Stimulated activated naive CD8-positive, alpha-beta T cell treated with anti-CD3 and anti-CD28 coated beads, Interleukin-15, Interleukin-2, amounts not matched to agents 100 ng/mL and 50 ng/mL, for 24 hours (primary cell): ENCODE measurements around the gene HELB.
"Not testable (repeated sequence)": the region's sequence is repeated elsewhere in the genome, so short reads cannot be mapped to it uniquely, and the experiment has no call there.

ENCODE experiments used
- H3K27ac Mint-ChIP-seq: one replicate; pipeline ENCODE4 v1.8.0; 2021; ENCODE audit warnings: mild to moderate bottlenecking, mixed read lengths
- H3K27me3 Mint-ChIP-seq: one replicate; pipeline ENCODE4 v1.8.0; 2021; ENCODE audit warnings: mixed read lengths
- H3K36me3 Mint-ChIP-seq: one replicate; pipeline ENCODE4 v1.8.0; 2021; ENCODE audit warnings: low read depth, mixed read lengths
- H3K4me1 Mint-ChIP-seq: one replicate; pipeline ENCODE4 v1.8.0; 2021; ENCODE audit warnings: low read depth, mixed read lengths
- H3K4me3 Mint-ChIP-seq: one replicate; pipeline ENCODE4 v1.8.0; 2021; ENCODE audit warnings: mild to moderate bottlenecking, mixed read lengths
- H3K9me3 Mint-ChIP-seq: one replicate; pipeline ENCODE4 v1.8.0; 2021; ENCODE audit warnings: mixed read lengths

The HELB gene

GRCh38 chr12:66287275-66287674 is 15.0 kb upstream of the HELB start:
- Mint-ChIP-seq H3K4me3 (no peak overlapping the region), H3K36me3 (no peaks in the 10 kb centered on the region), H3K27me3 (no peaks in the 10 kb centered on the region), H3K4me1 (peaks cover 52% of the 10 kb centered on the region), H3K27ac (peak overlapping the region; percentile 78), H3K9me3 (no peaks in the 10 kb centered on the region)

DNA sequence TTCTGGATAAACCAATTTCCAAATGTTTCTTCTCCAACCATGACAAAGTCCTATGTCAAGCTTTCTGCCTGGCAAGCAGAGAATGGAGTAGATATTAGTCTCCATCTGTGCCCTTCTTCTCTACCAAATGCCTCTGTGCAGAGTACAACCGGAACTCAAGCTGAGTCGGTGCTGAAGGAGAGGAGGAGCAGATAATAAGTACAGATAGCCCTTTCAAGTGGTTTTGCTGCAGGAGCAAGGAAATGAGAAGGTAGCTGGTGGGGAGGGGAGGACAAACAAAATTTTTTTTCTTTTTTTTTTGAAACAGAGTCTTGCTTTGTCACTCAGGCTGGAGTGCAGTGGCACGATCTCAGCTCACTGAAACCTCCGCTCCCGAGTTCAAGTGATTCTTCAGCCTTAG is 14.2 kb upstream of the HELB start:
- peak overlapping the region; percentile 58 for H3K27ac Mint-ChIP-seq
- no peaks in the 10 kb centered on the region for H3K27me3 Mint-ChIP-seq
- H3K4me1 Mint-ChIP-seq: peaks cover 53% of the 10 kb centered on the region
- H3K4me3 Mint-ChIP-seq: no peak overlapping the region
- no peaks in the 10 kb centered on the region for H3K9me3 Mint-ChIP-seq
- no peaks in the 10 kb centered on the region for H3K36me3 Mint-ChIP-seq

GRCh38 chr12:66289485-66289884 is 12.8 kb upstream of the HELB start:
- no peaks in the 10 kb centered on the region for H3K9me3 Mint-ChIP-seq
- peaks cover 53% of the 10 kb centered on the region for H3K4me1 Mint-ChIP-seq
- H3K4me3 Mint-ChIP-seq: no peak overlapping the region
- H3K27ac Mint-ChIP-seq: no peak overlapping the region
- no peaks in the 10 kb centered on the region for H3K27me3 Mint-ChIP-seq
- no peaks in the 10 kb centered on the region for H3K36me3 Mint-ChIP-seq

GRCh38 chr12:66290716-66291200 is 11.5 kb upstream of the HELB start:
- no peaks in the 10 kb centered on the region for H3K9me3 Mint-ChIP-seq
- no peaks in the 10 kb centered on the region for H3K27me3 Mint-ChIP-seq
- H3K4me1 Mint-ChIP-seq: peaks cover 53% of the 10 kb centered on the region
- H3K27ac Mint-ChIP-seq: no peak overlapping the region
- no peak overlapping the region for H3K4me3 Mint-ChIP-seq
- no peaks in the 10 kb centered on the region for H3K36me3 Mint-ChIP-seq

- Mint-ChIP-seq H3K27ac (no peak overlapping the region), H3K4me3 (no peak overlapping the region), H3K36me3 (no peaks in the 10 kb centered on the region), H3K4me1 (peaks cover 27% of the 10 kb centered on the region), H3K9me3 (no peaks in the 10 kb centered on the region), H3K27me3 (no peaks in the 10 kb centered on the region)
Observed at GRCh38 chr12:66296176-66296683, 6.1 kb upstream of the HELB start.

GRCh38 chr12:66297080-66297479 is 5.2 kb upstream of the HELB start:
- Mint-ChIP-seq H3K9me3 (no peaks in the 10 kb centered on the region), H3K36me3 (no peaks in the 10 kb centered on the region), H3K27ac (no peak overlapping the region), H3K4me1 (peaks cover 26% of the 10 kb centered on the region), H3K27me3 (no peaks in the 10 kb centered on the region), H3K4me3 (no peak overlapping the region)

DNA sequence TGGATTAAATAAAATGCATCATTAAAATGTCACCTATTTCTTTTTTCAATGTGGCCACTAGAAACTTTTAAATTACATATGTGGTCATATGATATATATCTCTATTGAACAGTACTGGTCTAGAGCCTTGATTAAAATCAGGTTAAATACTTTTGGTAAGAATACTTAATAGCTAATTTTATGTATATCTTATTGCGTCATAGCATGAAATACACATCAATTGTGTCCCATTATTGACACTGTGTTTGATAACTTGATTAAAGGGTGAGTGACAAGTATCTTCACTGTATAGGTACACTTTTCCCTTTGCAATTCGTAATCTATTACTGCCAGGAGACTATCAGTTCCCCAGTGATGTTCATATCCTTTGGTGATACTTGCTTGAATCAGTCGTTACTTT is 4.4 kb upstream of the HELB start:
- Mint-ChIP-seq H3K36me3 (peaks cover 5% of the 10 kb centered on the region), H3K27me3 (no peaks in the 10 kb centered on the region), H3K27ac (no peak overlapping the region), H3K4me3 (no peak overlapping the region), H3K4me1 (peaks cover 30% of the 10 kb centered on the region), H3K9me3 (no peaks in the 10 kb centered on the region)

GRCh38 chr12:66302827-66303169 is 505 bp downstream of the HELB start:
- Mint-ChIP-seq H3K36me3 (peaks cover 38% of the 10 kb centered on the region), H3K9me3 (no peaks in the 10 kb centered on the region), H3K27ac (peak overlapping the region; percentile 99), H3K4me3 (peak overlapping the region; percentile 100), H3K27me3 (no peaks in the 10 kb centered on the region), H3K4me1 (peaks cover 55% of the 10 kb centered on the region)

GRCh38 chr12:66303316-66303804 is 1.1 kb downstream of the HELB start:
- peak overlapping the region; percentile 99 for H3K27ac Mint-ChIP-seq
- peaks cover 43% of the 10 kb centered on the region for H3K36me3 Mint-ChIP-seq
- H3K4me3 Mint-ChIP-seq: peak overlapping the region; percentile 100
- not testable (repeated sequence) for H3K9me3 Mint-ChIP-seq, H3K27me3 Mint-ChIP-seq
- H3K4me1 Mint-ChIP-seq: peaks cover 59% of the 10 kb centered on the region

GRCh38 chr12:66304296-66304900 is 2.1 kb downstream of the HELB start:
- Mint-ChIP-seq H3K27me3 (no peaks in the 10 kb centered on the region), H3K4me3 (peak overlapping the region; percentile 100), H3K27ac (peak overlapping the region; percentile 57), H3K9me3 (no peaks in the 10 kb centered on the region), H3K4me1 (peaks cover 63% of the 10 kb centered on the region), H3K36me3 (peaks cover 50% of the 10 kb centered on the region)

- H3K36me3 Mint-ChIP-seq: peaks cover 90% of the 10 kb centered on the region
- H3K4me3 Mint-ChIP-seq: no peak overlapping the region
- peaks cover 82% of the 10 kb centered on the region for H3K4me1 Mint-ChIP-seq
Observed at GRCh38 chr12:66309606-66310005, 7.3 kb downstream of the HELB start.

GRCh38 chr12:66312189-66312588 is 9.9 kb downstream of the HELB start:
- H3K27ac Mint-ChIP-seq: peak overlapping the region; percentile 6
- peaks cover 66% of the 10 kb centered on the region for H3K4me1 Mint-ChIP-seq
- H3K27me3 Mint-ChIP-seq: no peaks in the 10 kb centered on the region
- H3K36me3 Mint-ChIP-seq: peaks cover 80% of the 10 kb centered on the region
- no peaks in the 10 kb centered on the region for H3K9me3 Mint-ChIP-seq
- H3K4me3 Mint-ChIP-seq: peak overlapping the region; percentile 2

More at GRCh38 chr12:66309606-66310005, 7.3 kb downstream of the HELB start:
- Mint-ChIP-seq H3K27me3 (no peaks in the 10 kb centered on the region), H3K27ac (no peak overlapping the region), H3K9me3 (no peaks in the 10 kb centered on the region)

GRCh38 chr12:66314278-66314677 is 12.0 kb downstream of the HELB start:
- no peaks in the 10 kb centered on the region for H3K9me3 Mint-ChIP-seq
- H3K36me3 Mint-ChIP-seq: peaks cover 72% of the 10 kb centered on the region
- no peaks in the 10 kb centered on the region for H3K27me3 Mint-ChIP-seq
- peaks cover 63% of the 10 kb centered on the region for H3K4me1 Mint-ChIP-seq
- peak overlapping the region; percentile 24 for H3K27ac Mint-ChIP-seq
- no peak overlapping the region for H3K4me3 Mint-ChIP-seq

GRCh38 chr12:66319266-66319954 is 17.1 kb downstream of the HELB start:
- Mint-ChIP-seq H3K36me3 (peaks cover 64% of the 10 kb centered on the region), H3K4me1 (peaks cover 28% of the 10 kb centered on the region), H3K9me3 (no peaks in the 10 kb centered on the region), H3K27ac (no peak overlapping the region), H3K4me3 (no peak overlapping the region), H3K27me3 (no peaks in the 10 kb centered on the region)

- H3K27me3 Mint-ChIP-seq: no peaks in the 10 kb centered on the region
- peaks cover 67% of the 10 kb centered on the region for H3K36me3 Mint-ChIP-seq
- peaks cover 23% of the 10 kb centered on the region for H3K4me1 Mint-ChIP-seq
- no peak overlapping the region for H3K4me3 Mint-ChIP-seq
- H3K9me3 Mint-ChIP-seq: no peaks in the 10 kb centered on the region
- peak overlapping the region; percentile 63 for H3K27ac Mint-ChIP-seq
Observed at GRCh38 chr12:66320996-66321395, 18.7 kb downstream of the HELB start.
